ENCODE data around the gene CCDC146.

GRCh38 chr7:77290425-77290824, 168.0 kb downstream of the CCDC146 start:
- TF ChIP-seq, protein P1, sequence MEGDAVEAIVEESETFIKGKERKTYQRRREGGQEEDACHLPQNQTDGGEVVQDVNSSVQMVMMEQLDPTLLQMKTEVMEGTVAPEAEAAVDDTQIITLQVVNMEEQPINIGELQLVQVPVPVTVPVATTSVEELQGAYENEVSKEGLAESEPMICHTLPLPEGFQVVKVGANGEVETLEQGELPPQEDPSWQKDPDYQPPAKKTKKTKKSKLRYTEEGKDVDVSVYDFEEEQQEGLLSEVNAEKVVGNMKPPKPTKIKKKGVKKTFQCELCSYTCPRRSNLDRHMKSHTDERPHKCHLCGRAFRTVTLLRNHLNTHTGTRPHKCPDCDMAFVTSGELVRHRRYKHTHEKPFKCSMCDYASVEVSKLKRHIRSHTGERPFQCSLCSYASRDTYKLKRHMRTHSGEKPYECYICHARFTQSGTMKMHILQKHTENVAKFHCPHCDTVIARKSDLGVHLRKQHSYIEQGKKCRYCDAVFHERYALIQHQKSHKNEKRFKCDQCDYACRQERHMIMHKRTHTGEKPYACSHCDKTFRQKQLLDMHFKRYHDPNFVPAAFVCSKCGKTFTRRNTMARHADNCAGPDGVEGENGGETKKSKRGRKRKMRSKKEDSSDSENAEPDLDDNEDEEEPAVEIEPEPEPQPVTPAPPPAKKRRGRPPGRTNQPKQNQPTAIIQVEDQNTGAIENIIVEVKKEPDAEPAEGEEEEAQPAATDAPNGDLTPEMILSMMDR (conservative IDR thresholded peaks at IDR 0.05; ENCODE audit: low read depth, low read length): no peak
- TF ChIP-seq EZH2 (IDR thresholded peaks at IDR 0.05; ENCODE audit: borderline replicate concordance, low read depth, low read length, poor library complexity, severe bottlenecking): no peak

All from A673 (cell line).